ENCODE measurements around the gene IL1R2. TPM values are rescaled to one million over a fixed set of nuclear protein-coding genes. Genes with fewer than 3 reads are reported as not detected.
A peak's percentile ranks its signal among the peaks of the same experiment; 100 is the strongest.

IL1R2 gene
- total RNA-seq, 4 donors from 2014 or later, result 1.1 to 25.2 (median 10.0) TPM

DNA sequence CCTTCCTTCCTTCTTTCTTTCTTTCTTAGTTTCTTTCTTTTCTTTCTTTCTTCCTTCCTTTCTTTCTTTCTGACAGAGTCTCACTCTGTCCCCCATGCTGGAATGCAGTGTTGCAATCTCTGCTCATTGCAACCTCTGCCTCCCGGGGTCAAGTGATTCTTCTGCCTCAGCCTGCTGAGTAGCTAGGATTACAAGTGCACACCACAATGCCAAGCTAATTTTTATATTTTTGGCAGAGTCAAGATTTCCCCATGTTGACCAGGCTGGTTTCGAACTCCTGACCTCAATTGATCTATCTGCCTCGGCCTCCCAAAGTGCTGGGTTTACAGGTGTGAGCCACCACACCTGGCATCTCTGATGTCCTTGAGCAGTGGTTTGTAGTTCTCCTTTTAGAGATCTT lies 48.5 kb downstream of the IL1R2 start:
- TF ChIP-seq CTCF (IDR thresholded peaks at IDR 0.05), result no peak
- no peak for TF ChIP-seq EP300 (IDR thresholded peaks at IDR 0.05)
- no peak for TF ChIP-seq POLR2AphosphoS5 (IDR thresholded peaks at IDR 0.05)
- no peak for TF ChIP-seq POLR2A (IDR thresholded peaks at IDR 0.05)
- WGBS, 2 donors (ENCODE audit: low coverage in 1 of 2), result 94 to 100% methylated on average over 2 to 3 of the region's 3 CpGs
- H3K27ac ChIP-seq, result no peak overlapping the region
- peaks cover 0 to 17% (median 7%) of the 10 kb centered on the region in 3 donors for H3K4me1 ChIP-seq
- H3K9me3 ChIP-seq, result no peaks in the 10 kb centered on the region
- H3K4me3 ChIP-seq, result no peak overlapping the region
- no peaks in the 10 kb centered on the region for H3K36me3 ChIP-seq
- ATAC-seq, result no peak
- H3K27me3 ChIP-seq, result no peaks in the 10 kb centered on the region

DNA sequence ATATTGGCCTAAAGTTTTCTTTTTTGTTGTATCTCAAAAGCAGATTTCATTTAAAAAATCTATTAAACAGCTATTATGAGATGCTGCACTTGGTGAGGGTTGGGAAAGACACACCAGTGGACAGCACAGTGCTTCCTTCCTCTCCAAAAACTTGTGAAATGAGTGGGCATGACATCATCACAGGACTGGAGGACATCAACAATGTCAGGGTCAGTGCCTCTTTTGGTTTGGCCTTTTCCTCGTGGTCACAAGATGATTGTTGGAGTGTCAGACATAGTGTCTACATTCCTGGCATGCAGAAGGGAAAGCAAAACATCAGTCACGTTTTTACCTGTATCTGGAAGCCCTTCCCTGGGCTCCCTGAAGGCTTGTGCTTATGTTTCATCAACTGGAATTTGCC lies 49.6 kb downstream of the IL1R2 start:
- Histone ChIP-seq H3K27me3 (no peaks in the 10 kb centered on the region), H3K4me1 (peaks cover 0 to 26% (median 7%) of the 10 kb centered on the region in 3 donors), H3K27ac (no peak overlapping the region), H3K4me3 (no peak overlapping the region), H3K9me3 (no peaks in the 10 kb centered on the region), H3K36me3 (no peaks in the 10 kb centered on the region)
- ATAC-seq, result peak; percentile 91
- no peak for TF ChIP-seq POLR2A (IDR thresholded peaks at IDR 0.05)
- peak; percentile 58 for TF ChIP-seq POLR2AphosphoS5 (IDR thresholded peaks at IDR 0.05)
- WGBS, 2 donors (ENCODE audit: low coverage in 1 of 2), result 55 to 65% methylated on average over 2 of the region's 2 CpGs

DNA sequence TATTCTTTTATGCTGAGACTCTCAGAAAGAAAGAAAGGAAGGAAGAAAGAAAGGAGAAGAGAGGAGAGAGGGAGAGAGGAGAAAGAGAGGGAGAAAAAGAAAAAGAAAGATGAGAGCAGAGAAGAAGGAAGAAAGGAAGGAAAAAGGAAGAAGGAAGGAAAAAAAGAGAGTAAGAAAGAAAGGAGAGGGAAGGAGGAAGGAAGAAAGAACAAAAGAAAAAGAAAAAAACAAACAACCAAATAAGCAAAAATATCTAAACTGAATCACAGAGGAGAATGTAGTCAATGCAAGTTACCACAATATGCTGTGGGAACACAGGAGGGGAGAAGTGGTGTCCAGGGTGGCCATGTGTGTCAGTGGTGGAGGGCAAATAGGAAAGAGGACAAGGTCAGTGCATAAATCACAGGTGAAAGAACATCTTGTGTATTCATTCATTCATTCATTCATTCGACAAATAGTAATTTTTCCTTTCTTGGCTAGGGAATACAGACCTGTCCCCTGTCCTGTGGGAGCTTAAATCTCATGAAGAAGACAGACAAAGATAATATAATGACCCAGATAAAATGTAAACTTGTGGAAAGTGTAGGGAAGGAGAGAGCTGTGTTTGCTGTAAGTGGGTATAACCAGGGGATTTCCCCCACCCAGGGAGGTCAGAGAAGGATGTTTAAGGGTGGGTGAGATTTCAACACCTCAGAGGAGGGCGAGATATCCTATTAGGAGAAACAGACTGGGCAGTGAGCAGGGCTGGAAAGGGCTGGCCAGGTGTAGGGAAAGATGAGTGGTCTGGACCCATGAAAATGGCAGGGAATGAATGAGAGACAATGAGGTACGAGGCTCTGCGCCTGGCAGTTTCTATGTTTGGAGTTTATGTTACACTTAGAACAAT lies 50.7 kb downstream of the IL1R2 start:
- Histone ChIP-seq H3K4me1 (peaks cover 0 to 22% (median 8%) of the 10 kb centered on the region in 3 donors), H3K36me3 (no peaks in the 10 kb centered on the region), H3K4me3 (no peak overlapping the region), H3K27me3 (no peaks in the 10 kb centered on the region), H3K9me3 (no peaks in the 10 kb centered on the region), H3K27ac (no peak overlapping the region)
- no peak for ATAC-seq
- TF ChIP-seq POLR2AphosphoS5 (IDR thresholded peaks at IDR 0.05) (no peak), EP300 (IDR thresholded peaks at IDR 0.05) (no peak), CTCF (IDR thresholded peaks at IDR 0.05) (no peak), POLR2A (IDR thresholded peaks at IDR 0.05) (no peak)
- WGBS, 2 donors (ENCODE audit: low coverage in 1 of 2), result 96 to 100% methylated on average over 2 to 4 of the region's 4 CpGs

DNA sequence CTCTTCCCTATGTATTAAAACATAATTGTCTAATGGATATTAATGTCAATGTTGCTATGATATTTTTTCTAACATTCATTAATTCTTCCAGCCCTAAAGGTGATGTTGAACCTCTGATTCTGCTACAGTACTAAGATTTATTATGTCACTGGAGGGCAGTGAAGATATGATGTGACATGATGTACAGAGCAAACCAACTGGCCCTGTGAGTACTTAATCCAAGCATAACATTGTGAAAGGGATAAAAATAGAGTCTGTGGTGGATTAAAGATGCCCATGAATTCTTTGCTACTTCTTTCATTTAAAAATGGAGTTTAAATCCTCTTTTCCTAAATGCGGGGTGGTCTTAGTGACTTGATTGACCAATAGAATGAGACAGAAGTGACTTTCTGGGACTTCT lies 51.8 kb downstream of the IL1R2 start:
- H3K36me3 ChIP-seq, result no peaks in the 10 kb centered on the region
- no peak overlapping the region for H3K4me3 ChIP-seq
- no peaks in the 10 kb centered on the region for H3K9me3 ChIP-seq
- TF ChIP-seq EP300 (IDR thresholded peaks at IDR 0.05), result no peak
- TF ChIP-seq CTCF (IDR thresholded peaks at IDR 0.05), result no peak
- TF ChIP-seq POLR2AphosphoS5 (IDR thresholded peaks at IDR 0.05), result no peak
- no peak for TF ChIP-seq POLR2A (IDR thresholded peaks at IDR 0.05)
- H3K4me1 ChIP-seq, result peaks cover 0 to 22% (median 5%) of the 10 kb centered on the region in 3 donors
- ATAC-seq, result no peak
- H3K27ac ChIP-seq, result no peak overlapping the region
- WGBS, 2 donors (ENCODE audit: low coverage in 1 of 2), result 100% methylated on average over 1 of the region's 1 CpG
- no peaks in the 10 kb centered on the region for H3K27me3 ChIP-seq

DNA sequence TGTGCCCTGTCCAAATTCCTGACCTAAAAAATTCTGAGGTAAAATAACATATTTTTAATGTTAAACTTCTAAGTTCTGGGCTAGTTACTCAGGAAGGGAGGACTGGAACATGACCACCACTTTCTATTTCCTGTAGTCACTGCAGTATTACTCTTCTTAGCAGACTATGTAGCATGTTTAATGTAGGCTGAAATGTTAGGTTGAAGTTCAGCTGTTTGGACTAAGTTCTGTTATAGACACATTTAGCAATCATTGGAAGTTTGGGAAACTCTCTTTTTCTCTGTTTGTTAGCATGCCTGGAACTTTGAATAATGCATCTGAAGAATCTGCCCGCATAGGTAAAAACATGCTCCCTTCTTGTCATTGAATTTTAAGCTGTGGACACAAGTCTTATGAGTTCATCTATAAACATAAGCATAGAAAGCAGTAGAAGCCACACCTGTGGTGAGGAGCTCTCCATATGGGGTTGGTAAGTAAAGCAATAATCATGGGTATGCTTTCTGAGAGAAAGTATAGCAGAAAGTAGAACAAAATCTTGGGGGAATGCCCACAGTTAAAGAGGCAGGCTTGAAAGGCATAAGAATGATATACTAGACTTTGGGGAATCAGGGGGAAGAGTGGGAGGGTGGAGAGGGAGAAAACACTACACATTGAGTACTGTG lies 52.6 kb downstream of the IL1R2 start:
- H3K4me1 ChIP-seq, result peaks cover 0 to 25% (median 5%) of the 10 kb centered on the region in 3 donors
- H3K27ac ChIP-seq, result no peak overlapping the region
- H3K4me3 ChIP-seq, result no peak overlapping the region
- 75 to 100% methylated on average over 1 of the region's 1 CpG for WGBS, 2 donors (ENCODE audit: low coverage in 1 of 2)
- H3K27me3 ChIP-seq, result no peaks in the 10 kb centered on the region
- H3K9me3 ChIP-seq, result no peaks in the 10 kb centered on the region
- no peaks in the 10 kb centered on the region for H3K36me3 ChIP-seq
- no peak for ATAC-seq
- TF ChIP-seq POLR2A (IDR thresholded peaks at IDR 0.05) (no peak), EP300 (IDR thresholded peaks at IDR 0.05) (no peak), POLR2AphosphoS5 (IDR thresholded peaks at IDR 0.05) (no peak), CTCF (IDR thresholded peaks at IDR 0.05) (no peak)
